Thyroid gland (tissue), 4 donors: ENCODE data around the gene CLCF1.

Source experiments
- CTCF ChIP-seq, 6 experiments: fragments of 200-600 bp in 3 of 6; fragments of 450-650 bp in 3 of 6; sonication (generic) in 3 of 6; IDR thresholded peaks; one replicate each; pipeline ENCODE4 v1.5.1; 2016 to 2019; ENCODE audit warnings: antibody characterized with exemption in 6 of 6, mild to moderate bottlenecking in 2 of 6, inconsistent platforms in 1 of 6, moderate library complexity in 1 of 6
- POLR2A ChIP-seq, 2 donors: fragments of 450-650 bp; IDR thresholded peaks; one replicate each; pipeline ENCODE4 v1.6.1; 2017; ENCODE audit warnings: antibody characterized with exemption in 2 of 2, mild to moderate bottlenecking in 2 of 2, moderate library complexity in 1 of 2

GRCh38 chr11:67373648-67374570 is 511 bp upstream of the CLCF1 start:
- TF ChIP-seq CTCF (IDR thresholded peaks at IDR 0.05) (peak in 4 of 6 experiments; percentile 50 to 63 (median 56)), POLR2A (IDR thresholded peaks at IDR 0.05) (peak in 1 of 2 donors; percentile 36)
